Right lobe of liver (tissue), 6 donors: ENCODE results near the gene SPEF1. TPM values are rescaled to one million over a fixed set of nuclear protein-coding genes. Genes with fewer than 3 reads are reported as not detected.

ENCODE experiments used
- ATAC-seq, 4 donors: fragments of 200-7000 bp; cut with Tn5 transposase; one replicate each; pipeline ENCODE4 v1.9.1; 2020; ENCODE audit warnings: mild to moderate bottlenecking in 4 of 4, moderate library complexity in 4 of 4
- DNase-seq, 3 donors: peaks; one replicate each; pipeline ENCODE4 v3.0.0-alpha.2; 2020
- H3K27ac ChIP-seq, 3 donors: fragments of 200-600 bp; one replicate each; pipeline ENCODE4 v1.8.0; 2022
- H3K27me3 ChIP-seq, 2 donors: fragments of 200-600 bp; one replicate each; pipeline ENCODE4 v1.8.0; 2022
- H3K36me3 ChIP-seq, 4 donors: fragments of 200-600 bp; sonication (generic) in 1 of 4; one replicate each; pipeline versions ENCODE4 v1.5.1 to v1.8.0; 2017 to 2022; ENCODE audit warnings: control low read depth in 1 of 4
- H3K4me1 ChIP-seq, 4 donors: fragments of 200-600 bp; sonication (generic) in 1 of 4; one replicate each; pipeline versions ENCODE4 v1.5.1 to v1.8.0; 2017 to 2022; ENCODE audit warnings: control low read depth in 1 of 4
- H3K4me3 ChIP-seq, 3 donors: fragments of 200-600 bp; one replicate each; pipeline ENCODE4 v1.8.0; 2022
- H3K9me3 ChIP-seq, 4 donors: fragments of 200-600 bp; sonication (generic) in 1 of 4; one replicate each; pipeline versions ENCODE4 v1.5.1 to v1.8.0; 2017 to 2022; ENCODE audit warnings: control low read depth in 1 of 4
- CTCF ChIP-seq, 4 donors: fragments of 200-600 bp in 3 of 4; fragments of 450-650 bp in 1 of 4; IDR thresholded peaks; one replicate each; pipeline versions ENCODE4 v1.5.1 to v1.8.0; 2016 to 2022; ENCODE audit warnings: antibody characterized with exemption in 4 of 4, mild to moderate bottlenecking in 2 of 4
- POLR2A ChIP-seq: fragments of 450-650 bp; IDR thresholded peaks from one replicate; pipeline ENCODE4 v1.6.1; 2017; ENCODE audit warnings: antibody characterized with exemption, mild to moderate bottlenecking
- WGBS: methylation state at CpG from one replicate; pipeline ENCODE4 v1.1.6; 2018; ENCODE audit warnings: low coverage, low lambda C conversion rate; ENCODE audit not compliant: insufficient coverage; ENCODE audit errors: missing lambda C conversion rate; 5-methylcytosine and 5-hydroxymethylcytosine counted together
- intact Hi-C, 2 donors: fragments of 100-400 bp; cut with DNase I; formaldehyde crosslinking; loops; one replicate each; pipeline versions ENCODE4 v1.11.2 to v1.14.1; 2022
- total RNA-seq, 6 experiments: library from RNA; depleted of rRNA in 2 of 6; stranded (reverse); fragments of >200 nt in 2 of 6; fragmentation: NEBNext Ultra II Directional in 3 of 6; extraction: Animal tissue kit (Norgen Biotek cat#: 25700) in 3 of 6; gene quantifications; one replicate each; pipeline versions ENCODE4 v1.1.0 to v1.2.4, GENCODE V29; 2016 to 2023
- donor health status: DM: no; HTN: yes; CAD: no.
- donor health status: DM: no; HTN: no; CAD: no.
- donor health status: DM: no; HTN: no; CAD: no.
- donor health status: DM: no; HTN: yes; CAD: no.
- donor health status: DM: no; HTN: yes; CAD: no.

Gene SPEF1
- total RNA-seq, 6 experiments from 2014 or later, result not detected

- no peak for ATAC-seq
- no peaks in the 10 kb centered on the region for H3K27me3 ChIP-seq
- 93% methylated on average over 5 of the region's 17 CpGs for WGBS
- peaks cover 0 to 23% (median 13%) of the 10 kb centered on the region in 4 donors for H3K4me1 ChIP-seq
- DNase-seq, result no peak
- no peak for TF ChIP-seq POLR2A
- no peak for TF ChIP-seq CTCF (IDR thresholded peaks at IDR 0.05)
- H3K27ac ChIP-seq, result no peak overlapping the region
- no peak overlapping the region for H3K4me3 ChIP-seq
- intact Hi-C loops, result no loop called here
- no peaks in the 10 kb centered on the region for H3K36me3 ChIP-seq
- no peaks in the 10 kb centered on the region for H3K9me3 ChIP-seq
Observed at GRCh38 chr20:3784216-3784853, 3.1 kb upstream of the SPEF1 start.

- Histone ChIP-seq H3K4me1 (peaks cover 0 to 23% (median 13%) of the 10 kb centered on the region in 4 donors), H3K27me3 (no peaks in the 10 kb centered on the region), H3K4me3 (no peak overlapping the region), H3K9me3 (no peaks in the 10 kb centered on the region), H3K36me3 (no peaks in the 10 kb centered on the region), H3K27ac (no peak overlapping the region)
- intact Hi-C loops, result no loop called here
- DNase-seq, result no peak
- 71% methylated on average over 5 of the region's 10 CpGs for WGBS
- TF ChIP-seq CTCF (IDR thresholded peaks at IDR 0.05) (no peak), POLR2A (no peak)
- no peak for ATAC-seq
Observed at GRCh38 chr20:3783511-3784195, 2.4 kb upstream of the SPEF1 start.

- DNase-seq (no peak), ATAC-seq (no peak)
- no peaks in the 10 kb centered on the region for H3K36me3 ChIP-seq
- H3K4me1 ChIP-seq, result peaks cover 0 to 26% (median 13%) of the 10 kb centered on the region in 4 donors
- 74% methylated on average over 2 of the region's 2 CpGs for WGBS
- no peak for TF ChIP-seq CTCF (IDR thresholded peaks at IDR 0.05)
- no peak for TF ChIP-seq POLR2A
- H3K27ac ChIP-seq, result no peak overlapping the region
- intact Hi-C loops, result no loop called here
- H3K4me3 ChIP-seq, result no peak overlapping the region
- H3K9me3 ChIP-seq, result no peaks in the 10 kb centered on the region
- no peaks in the 10 kb centered on the region for H3K27me3 ChIP-seq
Observed at GRCh38 chr20:3783068-3783489, 1.8 kb upstream of the SPEF1 start.

- TF ChIP-seq CTCF (IDR thresholded peaks at IDR 0.05) (no peak), POLR2A (no peak)
- ATAC-seq, result no peak
- no peaks in the 10 kb centered on the region for H3K9me3 ChIP-seq
- no peak for DNase-seq
- no peaks in the 10 kb centered on the region for H3K27me3 ChIP-seq
- no peaks in the 10 kb centered on the region for H3K36me3 ChIP-seq
- H3K4me1 ChIP-seq, result peaks cover 0 to 31% (median 13%) of the 10 kb centered on the region in 4 donors
- WGBS, result 86% methylated on average over 5 of the region's 6 CpGs
- no peak overlapping the region for H3K27ac ChIP-seq
- no peak overlapping the region for H3K4me3 ChIP-seq
- intact Hi-C loops, result no loop called here
Observed at GRCh38 chr20:3782597-3782996, 1.3 kb upstream of the SPEF1 start.
